Measurements from ENCODE around the gene ELAPOR1.
"Not testable (repeated sequence)": the region's sequence is repeated elsewhere in the genome, so short reads cannot be mapped to it uniquely, and the experiment has no call there.

The ELAPOR1 gene

DNA sequence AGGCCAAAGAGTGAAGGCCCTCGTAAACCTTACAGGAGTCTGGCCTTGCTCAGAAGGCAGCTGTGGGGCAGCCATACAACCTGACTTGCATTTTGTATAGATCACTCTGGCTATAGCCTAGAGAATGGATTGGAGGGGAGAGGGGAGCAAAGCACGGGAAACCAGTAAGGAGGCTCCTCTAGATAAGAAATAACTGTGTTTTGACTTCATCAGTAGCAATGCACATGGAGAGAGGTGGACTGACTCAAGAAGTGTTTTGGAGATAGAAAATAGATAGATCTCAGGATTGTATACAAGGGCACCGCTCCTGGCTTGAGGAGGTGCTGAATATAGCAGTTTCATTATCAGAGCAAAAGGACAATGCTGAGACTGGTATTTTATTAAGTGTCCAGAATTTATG, 26.5 kb downstream of the ELAPOR1 start:
- no peak for DNase-seq

DNA sequence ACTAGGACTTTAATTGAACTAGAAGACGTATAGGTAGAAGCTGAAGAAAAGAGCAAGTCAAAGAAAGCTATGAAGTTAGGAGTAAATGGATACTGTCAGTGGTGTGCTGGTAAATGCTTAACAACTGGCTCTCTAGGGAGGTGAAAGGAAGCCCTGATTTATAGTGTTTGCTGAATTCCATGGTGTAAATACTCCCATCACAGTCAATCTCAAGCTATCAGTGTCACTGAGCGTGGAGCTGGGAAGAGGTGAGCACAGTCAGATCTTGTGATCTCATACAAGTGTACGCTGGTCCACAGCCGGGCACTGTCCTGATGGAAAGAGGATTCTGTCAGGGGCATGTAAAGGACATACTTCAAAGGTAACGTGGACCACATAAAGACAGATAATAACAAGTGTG, 28.3 kb downstream of the ELAPOR1 start:
- DNase-seq, result no peak

DNA sequence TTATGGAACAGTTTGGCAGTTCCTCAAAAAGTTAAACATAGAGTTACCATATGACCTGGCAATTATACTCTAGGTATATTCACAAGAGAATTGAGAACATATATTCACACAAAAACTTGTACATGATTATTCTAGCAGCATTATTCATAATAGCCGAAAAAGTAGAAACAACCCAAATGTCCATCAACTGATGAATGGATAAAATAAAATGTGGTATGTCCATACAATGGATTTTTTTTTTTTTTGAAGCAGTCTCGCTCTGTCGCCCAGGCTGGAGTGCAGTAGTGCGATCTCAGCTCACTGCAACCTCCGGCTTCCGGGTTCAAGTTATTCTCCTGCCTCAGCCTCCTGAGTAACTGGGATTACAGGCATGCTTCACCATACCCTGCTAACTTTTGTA, 28.8 kb downstream of the ELAPOR1 start:
- DNase-seq, result not testable (repeated sequence)

DNA sequence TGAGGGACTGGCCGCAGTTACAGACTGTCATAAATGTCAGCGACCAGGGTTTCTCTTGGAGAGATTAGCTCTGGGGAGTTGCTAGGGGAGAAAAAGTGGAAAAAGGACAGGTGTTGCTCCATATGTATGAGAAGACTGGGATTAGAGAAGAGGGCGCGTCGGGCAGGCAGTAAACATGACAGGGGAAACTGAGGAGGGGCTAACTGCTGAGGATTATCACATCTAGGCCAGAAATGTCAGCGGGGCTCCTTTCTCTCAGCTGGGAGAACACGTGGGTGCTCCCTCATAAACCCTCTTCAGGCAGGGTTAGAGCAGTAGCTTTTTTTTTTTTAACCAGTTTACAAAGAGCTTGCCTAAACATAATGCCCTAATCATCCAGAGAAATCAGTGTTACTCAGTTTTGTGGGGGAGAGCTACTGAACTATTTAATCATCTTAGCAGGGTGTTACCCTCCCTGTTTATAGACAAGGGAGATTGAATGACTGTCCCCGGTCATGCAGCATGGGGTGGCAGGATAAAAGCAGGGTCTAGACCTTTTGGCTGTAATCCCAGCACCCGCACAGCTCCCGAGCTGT, 35.2 kb downstream of the ELAPOR1 start:
- DNase-seq, result no peak

DNA sequence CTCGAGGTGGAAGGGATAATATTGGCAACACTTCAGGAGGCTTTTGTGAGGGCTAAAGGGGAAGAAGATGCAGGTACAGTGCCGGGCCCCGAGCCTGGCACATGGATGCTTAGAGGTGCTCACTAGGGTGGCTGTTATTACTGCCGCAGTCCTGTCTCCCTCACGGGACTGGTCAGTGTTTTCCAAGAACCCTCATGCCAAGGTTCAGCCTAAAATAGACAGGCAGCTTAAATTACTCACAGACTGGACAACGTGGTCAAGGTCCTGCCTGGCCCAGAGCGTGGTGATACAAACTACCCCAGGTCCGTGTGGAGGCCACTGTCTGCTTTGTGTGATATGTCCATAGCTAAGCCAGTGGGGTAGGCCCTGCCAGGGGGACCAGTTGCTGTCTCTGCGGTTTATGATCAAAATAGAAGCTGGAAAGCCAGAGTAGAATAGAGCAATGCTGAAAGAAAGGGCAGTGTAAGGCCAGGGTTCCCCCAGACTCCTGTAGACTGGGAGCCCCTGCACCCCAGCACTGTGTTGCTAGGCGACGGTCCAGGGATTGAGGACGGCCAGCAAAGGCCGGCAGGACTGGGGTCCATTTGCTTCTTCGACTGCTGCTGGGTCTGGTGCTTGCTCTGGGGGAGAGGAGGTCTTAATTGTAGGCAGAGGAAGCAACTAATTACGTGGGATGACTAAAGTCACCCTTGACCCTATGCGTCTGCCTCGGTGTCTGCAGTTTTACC, 36.1 kb downstream of the ELAPOR1 start:
- no peak for DNase-seq

DNA sequence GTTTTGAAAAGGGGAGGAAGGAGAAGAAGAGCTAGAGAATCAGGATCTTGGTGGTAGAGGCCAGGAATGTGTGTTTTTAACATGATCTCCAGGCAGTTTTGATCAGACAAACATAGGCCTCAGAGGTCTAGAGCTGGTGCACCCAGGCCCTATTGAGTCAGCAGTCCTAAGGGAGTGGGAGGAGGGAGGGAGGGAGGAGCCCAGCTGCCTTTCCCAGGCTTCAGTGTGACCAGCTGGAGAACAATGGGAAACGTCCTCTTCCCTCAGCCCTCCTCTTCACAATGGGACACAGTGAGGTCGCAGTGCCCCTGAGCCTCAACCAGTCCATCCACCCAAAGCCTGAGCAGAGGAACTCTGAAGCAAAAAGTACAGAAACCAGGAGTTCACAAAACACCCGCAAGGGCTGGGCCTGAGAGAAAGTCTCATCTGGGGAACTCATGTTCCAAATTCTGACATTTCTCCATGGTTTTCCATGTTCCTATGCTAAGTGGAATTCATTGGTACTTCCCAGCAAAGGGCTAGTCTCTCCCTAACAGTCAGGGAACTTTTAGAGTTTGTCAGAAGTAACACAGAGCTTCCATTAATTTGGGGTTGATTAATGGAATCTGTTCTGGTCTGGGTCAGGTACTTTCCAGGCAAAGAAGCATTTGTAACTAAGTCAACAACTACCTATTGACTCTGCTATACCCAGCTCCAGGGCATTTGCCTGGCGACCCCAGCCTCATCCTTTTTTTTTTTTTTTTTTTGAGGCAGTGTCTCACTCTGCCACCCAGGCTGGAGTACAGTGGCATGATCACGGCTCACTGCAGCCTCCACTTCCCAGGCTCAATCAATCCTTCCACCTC, 37.5 kb downstream of the ELAPOR1 start:
- peak; percentile 76 for DNase-seq

DNA sequence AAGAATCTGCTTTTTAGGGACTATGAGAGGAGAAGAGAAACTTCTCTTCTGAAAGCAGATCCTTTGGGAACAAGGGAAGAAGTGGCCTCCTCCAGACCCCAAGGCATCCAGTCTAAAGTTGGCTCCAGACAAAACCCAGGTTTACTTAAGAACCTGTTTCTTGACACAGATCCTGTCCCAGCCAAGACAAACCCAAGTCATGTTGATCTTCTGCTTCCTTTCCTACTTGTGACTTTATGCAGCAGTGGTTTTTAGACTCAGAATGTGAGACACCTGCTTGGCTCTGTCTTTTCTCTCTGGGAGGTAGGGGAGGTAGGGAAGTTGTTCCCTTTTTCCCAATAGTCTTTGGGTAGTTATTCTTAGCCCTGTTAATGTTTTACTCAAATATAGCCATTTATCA, 38.3 kb downstream of the ELAPOR1 start:
- DNase-seq, result no peak

DNA sequence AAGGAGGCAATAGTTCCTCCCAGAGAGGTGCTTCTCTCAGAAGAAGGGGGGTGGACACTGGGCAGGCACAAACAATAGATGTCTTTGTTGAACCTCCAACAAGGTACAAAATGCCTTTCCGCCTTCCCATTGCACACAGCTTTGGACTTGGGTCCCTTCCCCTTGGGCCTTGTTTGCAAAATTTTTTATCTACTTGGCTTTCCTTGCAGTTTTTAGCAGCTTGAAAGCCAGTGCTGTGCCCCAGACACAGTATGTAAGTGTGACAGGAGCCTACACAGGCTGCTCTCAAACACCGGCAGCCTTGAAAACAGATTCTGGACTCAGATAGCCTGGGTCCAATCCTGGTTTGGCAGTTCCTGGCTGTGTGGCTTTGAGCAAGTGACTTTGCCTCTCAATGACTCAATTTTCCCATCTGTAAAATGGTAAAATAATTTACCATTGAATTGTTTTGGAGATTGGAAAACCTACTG, 43.0 kb downstream of the ELAPOR1 start:
- no peak for DNase-seq

DNA sequence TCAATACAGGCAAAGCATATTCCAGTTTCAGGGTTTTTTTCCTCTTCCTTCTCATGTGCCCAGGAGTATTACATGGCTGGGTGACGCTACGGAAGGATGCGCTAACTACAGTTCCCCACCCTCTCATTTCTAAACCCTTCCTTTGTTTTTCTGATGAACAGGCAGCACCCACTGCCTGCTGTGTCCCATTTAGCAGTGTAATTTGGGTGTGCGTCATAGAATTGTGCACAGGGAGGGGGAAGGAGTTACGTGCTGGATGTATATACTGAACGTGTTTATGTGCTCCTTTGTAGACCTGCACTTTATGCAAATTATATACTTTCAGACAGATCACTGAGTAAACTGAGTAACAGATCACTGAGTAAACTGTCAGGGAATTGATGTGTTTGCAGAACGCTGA, 44.5 kb downstream of the ELAPOR1 start:
- DNase-seq, result no peak

DNA sequence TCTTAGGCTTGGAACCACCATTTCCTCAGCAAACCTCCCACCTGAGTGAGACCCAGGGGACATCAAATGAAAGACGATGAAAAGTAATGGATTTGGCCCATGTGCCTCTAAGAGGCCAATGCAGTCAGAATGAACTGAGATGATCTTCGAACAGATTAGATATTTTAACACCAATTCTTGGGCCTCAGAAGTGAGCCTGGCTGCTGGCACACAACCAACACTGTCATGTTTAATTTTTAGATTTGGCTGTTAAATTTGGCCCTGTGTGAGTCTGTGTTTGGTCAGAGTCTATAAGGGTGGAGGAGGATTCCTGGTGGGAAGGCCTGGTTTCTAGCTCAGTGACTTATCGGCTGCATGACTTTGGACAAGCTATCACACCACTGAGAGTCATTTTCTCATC, 45.4 kb downstream of the ELAPOR1 start:
- no peak for DNase-seq

DNA sequence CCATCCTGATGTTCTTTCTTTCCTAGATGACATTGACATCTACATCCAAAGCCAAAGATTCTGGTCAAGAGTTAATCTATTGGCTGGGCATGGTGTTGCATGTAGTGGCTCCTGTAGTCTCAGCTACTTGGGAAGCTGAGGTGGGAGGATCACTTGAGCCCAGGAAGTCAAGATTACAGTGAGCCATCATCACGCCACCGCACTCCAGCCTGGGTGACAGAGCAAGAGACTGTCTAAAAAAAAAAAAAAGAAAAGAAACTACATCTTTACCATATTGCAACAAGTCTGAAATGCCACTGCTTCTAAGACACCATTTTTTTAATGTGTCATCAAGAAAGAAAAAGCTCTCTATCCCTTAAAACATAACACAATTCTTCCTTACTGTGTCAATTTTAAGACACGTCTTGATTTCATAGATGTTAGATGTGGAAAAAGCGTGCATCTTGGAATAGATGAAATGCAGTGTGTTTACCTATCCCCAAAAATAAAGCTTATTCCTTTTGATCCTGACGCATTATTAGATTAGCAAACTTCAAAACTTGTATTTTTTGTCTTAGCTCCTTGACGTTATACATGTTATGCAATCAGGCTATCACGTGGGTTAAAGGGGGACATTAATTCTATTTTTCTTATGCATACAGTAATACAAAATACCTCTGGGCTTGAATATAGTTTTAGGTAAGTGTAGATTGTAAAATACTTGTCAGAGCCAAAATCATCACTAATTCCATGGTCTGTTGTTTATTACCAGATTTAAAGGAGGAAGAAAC, 46.3 kb downstream of the ELAPOR1 start:
- DNase-seq, result no peak

DNA sequence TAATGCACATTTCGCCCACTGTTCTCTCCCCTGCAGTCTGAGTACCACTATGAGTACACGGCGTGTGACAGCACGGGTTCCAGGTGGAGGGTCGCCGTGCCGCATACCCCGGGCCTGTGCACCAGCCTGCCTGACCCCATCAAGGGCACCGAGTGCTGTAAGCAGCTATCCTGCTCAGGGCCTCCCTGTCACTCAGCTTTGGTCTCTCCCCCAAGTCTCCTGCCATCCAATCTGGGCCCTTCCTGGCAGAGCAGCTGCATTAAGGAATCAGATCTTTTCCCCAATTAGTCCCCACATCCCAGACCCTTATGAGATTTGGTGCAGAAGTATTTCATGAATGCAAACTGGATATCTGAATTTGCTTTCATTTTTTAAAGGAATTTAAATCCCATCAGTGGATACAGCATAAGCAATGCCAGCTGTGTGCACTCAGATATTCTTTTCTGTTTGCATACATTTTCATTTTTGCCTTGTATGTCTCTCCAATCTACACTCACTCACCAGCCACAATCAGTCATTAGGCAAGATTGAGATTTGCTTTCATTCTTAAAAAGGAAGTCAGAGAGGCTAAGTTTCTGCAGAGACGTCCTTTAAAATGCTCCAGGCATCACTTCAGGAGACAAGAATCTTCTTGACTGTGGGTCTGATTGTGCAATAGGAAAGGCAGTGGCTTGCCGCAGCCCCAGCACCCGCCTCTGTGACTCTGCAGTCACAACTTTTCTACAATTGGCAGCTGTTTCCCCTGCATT, 48.1 kb downstream of the ELAPOR1 start:
- peak; percentile 68 for DNase-seq

DNA sequence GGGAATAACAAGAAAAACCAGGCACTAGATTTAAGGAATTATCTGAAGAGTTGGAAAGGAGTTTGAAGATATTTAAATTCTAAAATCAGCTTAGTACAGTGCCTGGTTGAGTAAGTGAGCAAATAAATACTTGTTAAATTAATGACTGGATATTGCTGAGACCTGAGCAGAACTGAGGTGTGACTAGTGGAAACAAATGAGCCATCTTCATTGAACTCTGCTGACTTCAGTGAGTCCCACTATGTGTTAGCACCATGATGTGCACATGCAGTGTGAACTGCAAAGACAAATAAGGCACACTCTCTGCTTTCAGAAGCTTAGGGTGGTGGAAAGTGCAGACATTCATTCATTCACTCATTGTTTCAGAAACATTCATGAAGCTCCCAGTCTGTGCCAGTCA, 48.7 kb downstream of the ELAPOR1 start:
- DNase-seq, result no peak

DNA sequence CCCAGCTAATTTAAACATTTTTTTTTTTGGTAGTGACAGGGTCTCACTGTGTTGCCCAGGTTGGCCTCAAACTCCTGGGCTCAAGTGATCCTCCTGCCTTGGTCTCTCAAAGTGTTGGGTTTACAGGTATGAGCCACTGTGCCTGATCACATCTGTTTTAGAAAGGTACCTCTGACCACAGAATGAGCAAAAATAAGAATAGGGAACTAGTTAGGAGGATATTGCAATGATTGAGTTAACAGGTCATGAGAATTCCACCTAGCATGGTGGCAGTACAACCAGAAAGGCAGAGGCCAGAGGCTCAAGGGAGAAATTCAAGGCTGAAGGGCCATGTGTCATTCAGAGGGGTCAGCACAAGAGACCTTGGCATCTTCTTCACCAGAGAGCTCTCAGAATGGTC, 49.6 kb downstream of the ELAPOR1 start:
- no peak for DNase-seq

All from eye (tissue), 1 donor.